ENCODE data around the gene C2CD3. TPM values are rescaled to one million over a fixed set of nuclear protein-coding genes. Genes with fewer than 3 reads are reported as not detected.

Gene C2CD3
- total and polyA plus RNA-seq, 9 of the 15 experiments (the other 6 are each of a cell fraction or from before 2014, with no cell fraction given), result 4.4 to 20.2 (median 15.4) TPM

- TF ChIP-seq, protein P1, sequence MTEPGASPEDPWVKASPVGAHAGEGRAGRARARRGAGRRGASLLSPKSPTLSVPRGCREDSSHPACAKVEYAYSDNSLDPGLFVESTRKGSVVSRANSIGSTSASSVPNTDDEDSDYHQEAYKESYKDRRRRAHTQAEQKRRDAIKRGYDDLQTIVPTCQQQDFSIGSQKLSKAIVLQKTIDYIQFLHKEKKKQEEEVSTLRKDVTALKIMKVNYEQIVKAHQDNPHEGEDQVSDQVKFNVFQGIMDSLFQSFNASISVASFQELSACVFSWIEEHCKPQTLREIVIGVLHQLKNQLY (CRISPR knock-in tag; conservative IDR thresholded peaks at IDR 0.05), result no peak
- no peak for TF ChIP-seq HIVEP1 (CRISPR knock-in tag; IDR thresholded peaks at IDR 0.05)
- TF ChIP-seq PML (IDR thresholded peaks at IDR 0.05; ENCODE audit: low read length), result peak; percentile 87
- TF ChIP-seq, protein P2, sequence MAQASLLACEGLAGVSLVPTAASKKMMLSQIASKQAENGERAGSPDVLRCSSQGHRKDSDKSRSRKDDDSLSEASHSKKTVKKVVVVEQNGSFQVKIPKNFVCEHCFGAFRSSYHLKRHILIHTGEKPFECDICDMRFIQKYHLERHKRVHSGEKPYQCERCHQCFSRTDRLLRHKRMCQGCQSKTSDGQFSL (CRISPR knock-in tag; IDR thresholded peaks at IDR 0.05), result no peak
- TF ChIP-seq, protein P2 (tag; IDR thresholded peaks at IDR 0.05), result no peak
- peak; percentile 42; the same call in 1 of the 2 replicates for TF ChIP-seq ETV5 (CRISPR knock-in tag; IDR thresholded peaks at IDR 0.05; ENCODE audit: low read depth)
- no peak for TF ChIP-seq NFXL1 (CRISPR knock-in tag; IDR thresholded peaks at IDR 0.05)
- peak; percentile 72 for TF ChIP-seq FOXM1 (IDR thresholded peaks at IDR 0.05; ENCODE audit: low read depth)
- no peak for TF ChIP-seq FOXM1 (CRISPR knock-in tag; IDR thresholded peaks at IDR 0.05; ENCODE audit: low read depth)
- no peak for TF ChIP-seq MAFF (IDR thresholded peaks at IDR 0.05; ENCODE audit: low read length)
- no peak for TF ChIP-seq ZNF318 (IDR thresholded peaks at IDR 0.05; ENCODE audit: borderline replicate concordance in 1 of 2, low read depth in 1 of 2)
- no peak for TF ChIP-seq KAT2B (IDR thresholded peaks at IDR 0.05; ENCODE audit: low read depth, low read length)
- TF ChIP-seq BDP1 (IDR thresholded peaks at IDR 0.05; ENCODE audit: insufficient read depth, insufficient read length), result no peak
- no peak for TF ChIP-seq COPS2 (conservative IDR thresholded peaks at IDR 0.05)
Measured at GRCh38 chr11:74015919-74016684, 154.7 kb downstream of the C2CD3 start (continued).
